ENCODE measurements around the gene RMND5B. TPM values are rescaled to one million over a fixed set of nuclear protein-coding genes. Genes with fewer than 3 reads are reported as not detected.

RMND5B gene
- total RNA-seq, 4 donors from 2014 or later, result 32.9 to 49.3 (median 48.2) TPM

- WGBS, 2 donors, result 20 to 23% methylated on average over 10 of the region's 10 CpGs
- Histone ChIP-seq H3K27me3 (no peaks in the 10 kb centered on the region), H3K36me3 (no peaks in the 10 kb centered on the region), H3K27ac (peak overlapping the region in 2 of 3 donors; percentile 73 to 98), H3K4me1 (peaks cover 8 to 9% of the 10 kb centered on the region in 2 donors), H3K9me3 (no peaks in the 10 kb centered on the region), H3K4me3 (replicated peaks in 1 of 3) (peak overlapping the region; percentile 48 to 85 (median 83))
- intact Hi-C loops (cut with DNase I), result no loop called here
- no peak for TF ChIP-seq CTCF (IDR thresholded peaks at IDR 0.05)
- no peak for TF ChIP-seq POLR2A (IDR thresholded peaks at IDR 0.05)
- DNase-seq, result no peak
Measured at GRCh38 chr5:178131446-178131996, 707 bp downstream of the RMND5B start.

GRCh38 chr5:178136990-178137389, 6.2 kb downstream of the RMND5B start:
- no peak for TF ChIP-seq CTCF (IDR thresholded peaks at IDR 0.05)
- no peak for TF ChIP-seq POLR2A (IDR thresholded peaks at IDR 0.05)
- Histone ChIP-seq H3K4me1 (peaks cover 2 to 4% of the 10 kb centered on the region in 2 donors), H3K36me3 (peaks cover 5 to 13% of the 10 kb centered on the region in 2 donors), H3K27me3 (no peaks in the 10 kb centered on the region), H3K27ac (no peak overlapping the region), H3K4me3 (replicated peaks in 1 of 3) (no peak overlapping the region), H3K9me3 (no peaks in the 10 kb centered on the region)
- WGBS, 2 donors, result 88 to 90% methylated on average over 10 of the region's 10 CpGs
- intact Hi-C loops (cut with DNase I), result no loop called here
- DNase-seq, result no peak

- no peaks in the 10 kb centered on the region for H3K27me3 ChIP-seq
- no peaks in the 10 kb centered on the region for H3K9me3 ChIP-seq
- peaks cover 14 to 23% of the 10 kb centered on the region in 2 donors for H3K36me3 ChIP-seq
- WGBS, 2 donors, result 90 to 92% methylated on average over 12 of the region's 12 CpGs
- H3K4me3 ChIP-seq (replicated peaks in 1 of 3), result no peak overlapping the region
- no peak for DNase-seq
- H3K27ac ChIP-seq, result no peak overlapping the region
- intact Hi-C loops (cut with DNase I), result no loop called here
- no peaks in the 10 kb centered on the region for H3K4me1 ChIP-seq
- TF ChIP-seq CTCF (IDR thresholded peaks at IDR 0.05), result no peak
- TF ChIP-seq POLR2A (IDR thresholded peaks at IDR 0.05), result no peak
Measured at GRCh38 chr5:178137991-178138390, 7.2 kb downstream of the RMND5B start.

GRCh38 chr5:178141550-178141949, 10.7 kb downstream of the RMND5B start:
- intact Hi-C loops (cut with DNase I), result no loop called here
- H3K4me3 ChIP-seq (replicated peaks in 1 of 3), result no peak overlapping the region
- TF ChIP-seq POLR2A (IDR thresholded peaks at IDR 0.05) (no peak), CTCF (IDR thresholded peaks at IDR 0.05) (no peak)
- WGBS, 2 donors, result 97 to 99% methylated on average over 4 of the region's 4 CpGs
- no peak overlapping the region for H3K27ac ChIP-seq
- no peaks in the 10 kb centered on the region for H3K9me3 ChIP-seq
- H3K36me3 ChIP-seq, result peaks cover 42 to 46% of the 10 kb centered on the region in 2 donors
- no peaks in the 10 kb centered on the region for H3K27me3 ChIP-seq
- DNase-seq, result no peak
- no peaks in the 10 kb centered on the region for H3K4me1 ChIP-seq

- H3K9me3 ChIP-seq, result no peaks in the 10 kb centered on the region
- peaks cover 53 to 56% of the 10 kb centered on the region in 2 donors for H3K36me3 ChIP-seq
- H3K27ac ChIP-seq, result no peak overlapping the region
- H3K4me1 ChIP-seq, result no peaks in the 10 kb centered on the region
- intact Hi-C loops (cut with DNase I), result no loop called here
- no peak overlapping the region for H3K4me3 ChIP-seq (replicated peaks in 1 of 3)
- WGBS, 2 donors, result 89 to 94% methylated on average over 17 to 20 of the region's 20 CpGs
- H3K27me3 ChIP-seq, result no peaks in the 10 kb centered on the region
- no peak for TF ChIP-seq POLR2A (IDR thresholded peaks at IDR 0.05)
- TF ChIP-seq CTCF (IDR thresholded peaks at IDR 0.05), result no peak
- DNase-seq, result no peak
Measured at GRCh38 chr5:178142642-178143041, 11.8 kb downstream of the RMND5B start.
